ENCODE data around the gene TAOK3.

The TAOK3 gene

GRCh38 chr12:118307069-118307954 is 65.4 kb downstream of the TAOK3 start:
- no peaks in the 10 kb centered on the region; the same call in 1 of the 2 replicates for H4K20me1 ChIP-seq (ENCODE audit: control insufficient read depth, insufficient read depth, low read depth, low read length)
- peaks cover 2% of the 10 kb centered on the region; the same call in 1 of the 2 replicates for H3F3A ChIP-seq (ENCODE audit: control insufficient read depth, insufficient read depth)
- TF ChIP-seq CTCF (IDR thresholded peaks at IDR 0.05; ENCODE audit: low read depth, low read length, poor library complexity, severe bottlenecking) (no peak), EZH2phosphoT487 (IDR thresholded peaks at IDR 0.05; ENCODE audit: borderline replicate concordance, low read length) (no peak)
- no peaks in the 10 kb centered on the region for H3K9me3 ChIP-seq (ENCODE audit: control insufficient read depth, insufficient read depth, low read length)
- no peak overlapping the region for H3K4me3 ChIP-seq (ENCODE audit: low read length)
- peaks cover 72% of the 10 kb centered on the region for H3K79me2 ChIP-seq (ENCODE audit: control insufficient read depth, low read length)
- no peaks in the 10 kb centered on the region for H3K9me2 ChIP-seq (replicated peaks; ENCODE audit: control insufficient read depth, low read length)
- H3K4me2 ChIP-seq (ENCODE audit: low read length), result peak overlapping the region; percentile 26
- H3K27ac ChIP-seq (ENCODE audit: low read depth, low read length), result no peak overlapping the region
- H3K4me1 ChIP-seq (ENCODE audit: control insufficient read depth, low read length), result peaks cover 20% of the 10 kb centered on the region
- H3K27me3 ChIP-seq (ENCODE audit: control insufficient read depth, low read length), result no peaks in the 10 kb centered on the region
- no peaks in the 10 kb centered on the region for H3K36me3 ChIP-seq (ENCODE audit: control insufficient read depth, low read length)

- Histone ChIP-seq H3K4me1 (ENCODE audit: control insufficient read depth, low read length) (peaks cover 35% of the 10 kb centered on the region), H3K27ac (ENCODE audit: low read depth, low read length) (no peak overlapping the region), H4K20me1 (ENCODE audit: control insufficient read depth, insufficient read depth, low read depth, low read length) (no peaks in the 10 kb centered on the region), H3K4me3 (ENCODE audit: low read length) (no peak overlapping the region), H3F3A (ENCODE audit: control insufficient read depth, insufficient read depth) (peaks cover 2% of the 10 kb centered on the region; the same call in 1 of the 2 replicates), H3K79me2 (ENCODE audit: control insufficient read depth, low read length) (peaks cover 71% of the 10 kb centered on the region), H3K4me2 (ENCODE audit: low read length) (no peak overlapping the region), H3K36me3 (ENCODE audit: control insufficient read depth, low read length) (no peaks in the 10 kb centered on the region), H3K9me2 (replicated peaks; ENCODE audit: control insufficient read depth, low read length) (no peaks in the 10 kb centered on the region), H3K27me3 (ENCODE audit: control insufficient read depth, low read length) (no peaks in the 10 kb centered on the region), H3K9me3 (ENCODE audit: control insufficient read depth, insufficient read depth, low read length) (no peaks in the 10 kb centered on the region)
- TF ChIP-seq EZH2phosphoT487 (IDR thresholded peaks at IDR 0.05; ENCODE audit: borderline replicate concordance, low read length) (no peak), CTCF (IDR thresholded peaks at IDR 0.05; ENCODE audit: low read depth, low read length, poor library complexity, severe bottlenecking) (no peak)
These were observed 68.6 kb downstream of the TAOK3 start for GRCh38 chr12:118304093-118304492.

- no peaks in the 10 kb centered on the region for H3K27me3 ChIP-seq (ENCODE audit: control insufficient read depth, low read length)
- no peaks in the 10 kb centered on the region; the same call in 1 of the 2 replicates for H3F3A ChIP-seq (ENCODE audit: control insufficient read depth, insufficient read depth)
- H3K4me3 ChIP-seq (ENCODE audit: low read length), result no peak overlapping the region
- H3K9me3 ChIP-seq (ENCODE audit: control insufficient read depth, insufficient read depth, low read length), result no peaks in the 10 kb centered on the region
- H3K79me2 ChIP-seq (ENCODE audit: control insufficient read depth, low read length), result peaks cover 65% of the 10 kb centered on the region
- H3K9me2 ChIP-seq (replicated peaks; ENCODE audit: control insufficient read depth, low read length), result no peaks in the 10 kb centered on the region
- TF ChIP-seq CTCF (IDR thresholded peaks at IDR 0.05; ENCODE audit: low read depth, low read length, poor library complexity, severe bottlenecking) (no peak), EZH2phosphoT487 (IDR thresholded peaks at IDR 0.05; ENCODE audit: borderline replicate concordance, low read length) (no peak)
- H3K36me3 ChIP-seq (ENCODE audit: control insufficient read depth, low read length), result no peaks in the 10 kb centered on the region; the same call in 1 of the 2 replicates
- H3K4me1 ChIP-seq (ENCODE audit: control insufficient read depth, low read length), result peaks cover 16% of the 10 kb centered on the region
- H3K4me2 ChIP-seq (ENCODE audit: low read length), result no peak overlapping the region
- H4K20me1 ChIP-seq (ENCODE audit: control insufficient read depth, insufficient read depth, low read depth, low read length), result no peaks in the 10 kb centered on the region
- no peak overlapping the region for H3K27ac ChIP-seq (ENCODE audit: low read depth, low read length)
These were observed 70.7 kb downstream of the TAOK3 start for GRCh38 chr12:118302053-118302452.

Measured in DOHH2 (cell line).